MCF 10A (cell line): ENCODE results near the gene CABLES1. TPM values are rescaled to one million over a fixed set of nuclear protein-coding genes. Genes with fewer than 3 reads are reported as not detected.
"Not testable (repeated sequence)": the region's sequence is repeated elsewhere in the genome, so short reads cannot be mapped to it uniquely, and the experiment has no call there.

Experiments used
- BruUV-seq: library from RNA; stranded (reverse); fragments of 400-500 nt; replicated peaks from 2 replicates; lab custom pipeline; 2021; lab: Mats Ljungman, UMichigan
- CTCF ChIA-PET: fragments of 300-600 bp; sonication (Branson Sonifier 250); formaldehyde crosslinking; extraction: SDS; loops from one replicate; lab custom pipeline; 2021; ENCODE audit warnings: antibody characterized with exemption, inconsistent platforms; lab: Yijun Ruan, JAX
- POLR2A ChIA-PET: fragments of 300-600, 350-650 bp; sonication (Branson Sonifier 250); formaldehyde crosslinking; extraction: SDS; loops from one replicate; lab custom pipeline; 2020; ENCODE audit warnings: antibody characterized with exemption, inconsistent platforms; lab: Yijun Ruan, JAX
- DNase-seq: peaks from one replicate; pipeline ENCODE4 v3.0.0-alpha.2; 2018; ENCODE audit not compliant: unreplicated experiment
- H3K27ac Mint-ChIP-seq: one replicate; pipeline ENCODE4 v1.8.0; 2022; ENCODE audit warnings: mild to moderate bottlenecking, low read depth, mixed read lengths; ENCODE audit not compliant: unreplicated experiment
- H3K27me3 Mint-ChIP-seq: one replicate; pipeline ENCODE4 v1.8.0; 2022; ENCODE audit warnings: mixed read lengths; ENCODE audit not compliant: insufficient read depth, unreplicated experiment
- H3K36me3 Mint-ChIP-seq: one replicate; pipeline ENCODE4 v1.8.0; 2022; ENCODE audit warnings: mild to moderate bottlenecking, moderate library complexity, mixed read lengths; ENCODE audit not compliant: insufficient read depth, unreplicated experiment
- H3K4me1 Mint-ChIP-seq: one replicate; pipeline ENCODE4 v1.8.0; 2022; ENCODE audit warnings: mixed read lengths; ENCODE audit not compliant: insufficient read depth, unreplicated experiment
- H3K4me3 Mint-ChIP-seq: one replicate; pipeline ENCODE4 v1.8.0; 2022; ENCODE audit warnings: mild to moderate bottlenecking, moderate library complexity, mixed read lengths; ENCODE audit not compliant: unreplicated experiment
- H3K9me3 Mint-ChIP-seq: one replicate; pipeline ENCODE4 v1.8.0; 2022; ENCODE audit warnings: mixed read lengths; ENCODE audit not compliant: unreplicated experiment
- intact Hi-C: fragments of 100-400 bp; cut with micrococcal nuclease; formaldehyde crosslinking; loops from 2 replicates; pipeline ENCODE4 v1.14.1; 2022
- total RNA-seq: library from RNA; stranded (reverse); gene quantifications from 2 replicates; pipeline ENCODE4 v1.2.3, GENCODE V29; 2022
- TF ChIP-seq, protein P1 (sequence below): fragments of 200-600 bp; IDR thresholded peaks from one replicate; pipeline ENCODE4 v1.8.0; 2022; ENCODE audit warnings: antibody characterized with exemption, mild to moderate bottlenecking; ENCODE audit not compliant: unreplicated experiment

CABLES1 gene
- total RNA-seq, 1 experiment from 2014 or later = 3.2 TPM

DNA sequence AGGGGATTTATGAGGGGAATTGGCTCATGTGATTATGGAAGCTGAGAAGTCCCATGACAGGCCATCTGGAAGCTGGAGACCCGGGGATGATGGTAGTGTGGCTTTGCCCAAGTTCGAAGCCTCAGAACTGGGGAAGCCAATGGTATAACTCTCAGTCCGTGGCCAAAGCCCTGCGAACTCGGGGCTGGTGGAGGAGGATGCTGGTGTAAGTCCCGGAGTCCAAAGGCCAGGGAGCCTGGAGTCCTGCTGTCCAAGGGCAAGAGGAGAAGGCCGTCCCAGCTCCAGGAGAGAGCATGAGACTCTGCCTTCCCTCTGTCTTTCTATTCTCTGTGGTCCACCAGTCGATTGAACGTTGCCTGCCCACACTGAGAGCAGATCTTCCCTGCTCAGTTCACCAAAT, 43.2 kb upstream of the CABLES1 start:
- H3K4me3 Mint-ChIP-seq = no peak overlapping the region
- intact Hi-C loops = no loop called here
- no peaks in the 10 kb centered on the region for H3K27me3 Mint-ChIP-seq
- CTCF ChIA-PET = interaction anchor here (1.1 kb wide), 1 partner anchor 293 kb away, joined by 3 read pairs; no protein-coding TSS in a partner anchor
- no peaks in the 10 kb centered on the region for H3K36me3 Mint-ChIP-seq
- no TSS peak for BruUV-seq
- POLR2A ChIA-PET = no interaction called here
- H3K9me3 Mint-ChIP-seq = no peaks in the 10 kb centered on the region
- TF ChIP-seq, protein P1, sequence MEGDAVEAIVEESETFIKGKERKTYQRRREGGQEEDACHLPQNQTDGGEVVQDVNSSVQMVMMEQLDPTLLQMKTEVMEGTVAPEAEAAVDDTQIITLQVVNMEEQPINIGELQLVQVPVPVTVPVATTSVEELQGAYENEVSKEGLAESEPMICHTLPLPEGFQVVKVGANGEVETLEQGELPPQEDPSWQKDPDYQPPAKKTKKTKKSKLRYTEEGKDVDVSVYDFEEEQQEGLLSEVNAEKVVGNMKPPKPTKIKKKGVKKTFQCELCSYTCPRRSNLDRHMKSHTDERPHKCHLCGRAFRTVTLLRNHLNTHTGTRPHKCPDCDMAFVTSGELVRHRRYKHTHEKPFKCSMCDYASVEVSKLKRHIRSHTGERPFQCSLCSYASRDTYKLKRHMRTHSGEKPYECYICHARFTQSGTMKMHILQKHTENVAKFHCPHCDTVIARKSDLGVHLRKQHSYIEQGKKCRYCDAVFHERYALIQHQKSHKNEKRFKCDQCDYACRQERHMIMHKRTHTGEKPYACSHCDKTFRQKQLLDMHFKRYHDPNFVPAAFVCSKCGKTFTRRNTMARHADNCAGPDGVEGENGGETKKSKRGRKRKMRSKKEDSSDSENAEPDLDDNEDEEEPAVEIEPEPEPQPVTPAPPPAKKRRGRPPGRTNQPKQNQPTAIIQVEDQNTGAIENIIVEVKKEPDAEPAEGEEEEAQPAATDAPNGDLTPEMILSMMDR = no peak
- DNase-seq = no peak
- H3K27ac Mint-ChIP-seq = no peak overlapping the region
- H3K4me1 Mint-ChIP-seq = no peaks in the 10 kb centered on the region

DNA sequence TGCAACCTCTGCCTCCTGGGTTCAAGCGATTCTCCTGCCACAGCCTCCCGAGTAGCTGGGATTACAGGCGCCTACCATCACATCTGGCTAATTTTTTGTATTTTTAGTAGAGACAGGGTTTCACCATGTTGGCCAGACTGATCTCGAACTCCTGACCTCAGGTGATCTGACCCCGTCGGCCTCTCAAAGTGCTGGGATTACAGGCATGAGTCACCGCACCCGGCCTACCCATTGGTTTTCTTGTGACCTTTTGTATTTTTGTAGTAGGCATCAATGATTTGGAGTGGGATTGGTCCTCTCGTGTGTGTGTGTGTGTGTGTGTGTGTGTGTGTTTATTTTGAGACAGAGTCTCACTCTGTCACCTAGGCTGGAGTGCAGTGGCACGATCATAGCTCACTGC, 42.2 kb upstream of the CABLES1 start:
- H3K4me3 Mint-ChIP-seq, BruUV-seq, POLR2A ChIA-PET, H3K9me3 Mint-ChIP-seq, H3K4me1 Mint-ChIP-seq, H3K27me3 Mint-ChIP-seq, H3K27ac Mint-ChIP-seq, intact Hi-C loops, DNase-seq, H3K36me3 Mint-ChIP-seq: not testable (repeated sequence)
- CTCF ChIA-PET = interaction anchor here (0.6 kb wide), 1 partner anchor 16 kb away, joined by 3 read pairs; no protein-coding TSS in a partner anchor

DNA sequence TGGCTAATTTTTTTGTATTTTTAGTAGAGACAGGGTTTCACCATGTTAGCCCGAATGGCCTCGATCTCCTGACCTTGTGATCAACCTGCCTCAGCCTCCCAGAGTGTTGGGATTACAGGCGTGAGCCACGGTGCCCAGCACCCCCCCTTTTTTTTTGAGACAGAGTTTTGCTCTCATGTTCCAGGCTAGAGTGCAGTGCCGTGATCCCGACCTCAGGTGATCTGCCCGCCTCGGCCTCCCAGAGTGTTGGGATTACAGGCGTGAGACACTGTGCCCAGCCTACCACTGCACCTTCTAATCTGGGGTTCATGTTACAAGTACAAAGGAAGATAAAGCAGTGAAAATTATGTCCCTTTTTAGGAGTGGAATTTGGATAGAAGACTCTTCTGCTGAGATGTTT, 41.5 kb upstream of the CABLES1 start:
- Mint-ChIP-seq H3K27me3 (no peaks in the 10 kb centered on the region), H3K27ac (no peak overlapping the region), H3K4me3 (no peak overlapping the region), H3K9me3 (no peaks in the 10 kb centered on the region), H3K4me1 (no peaks in the 10 kb centered on the region), H3K36me3 (no peaks in the 10 kb centered on the region)
- TF ChIP-seq, protein P1 = no peak
- DNase-seq = no peak
- POLR2A ChIA-PET = no interaction called here
- intact Hi-C loops = no loop called here
- no TSS peak for BruUV-seq
- CTCF ChIA-PET = interaction anchor here (0.6 kb wide), 1 partner anchor 15 kb away, joined by 3 read pairs; no protein-coding TSS in a partner anchor

DNA sequence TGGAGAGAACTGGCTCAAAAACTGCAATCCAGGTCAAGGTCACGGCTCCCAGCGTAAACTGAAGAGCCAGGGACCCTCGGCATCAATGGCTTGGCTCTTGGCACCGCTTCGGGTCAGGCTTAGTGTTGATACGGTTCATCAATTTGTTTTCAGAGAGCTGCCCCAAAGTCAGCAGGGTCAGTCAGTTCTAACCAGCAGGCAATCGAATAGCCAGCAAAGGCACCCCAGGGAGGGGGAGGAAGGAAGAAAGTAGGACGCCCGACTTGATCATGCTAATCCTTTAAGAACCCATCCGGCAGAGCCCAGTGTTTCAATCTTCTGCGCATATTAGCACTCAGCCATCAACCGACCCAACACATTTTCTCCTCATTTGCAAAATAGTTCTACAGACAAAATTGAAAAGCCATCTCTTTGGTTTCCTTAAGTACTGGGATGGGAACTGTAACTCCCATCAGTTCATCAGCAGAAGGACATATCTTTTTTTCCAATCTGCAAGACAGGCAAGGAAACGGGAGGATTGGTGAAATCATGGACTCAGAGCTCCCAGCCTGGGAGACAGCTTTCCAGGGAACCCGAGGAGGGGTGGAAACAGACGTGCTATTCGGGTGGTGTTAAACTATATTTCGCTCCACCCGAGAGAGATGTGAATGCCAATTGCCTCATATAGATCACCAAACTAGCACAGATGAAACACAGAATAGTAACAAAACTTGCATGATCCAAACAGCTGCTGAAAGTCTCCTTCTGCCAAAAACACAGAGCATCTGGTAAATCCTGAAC, 40.7 kb upstream of the CABLES1 start:
- ChIA-PET CTCF (no interaction called here), POLR2A (interaction anchor here (0.6 kb wide), 1 partner anchor 238 kb away, joined by 3 read pairs; no protein-coding TSS in a partner anchor)
- H3K9me3 Mint-ChIP-seq = no peaks in the 10 kb centered on the region
- no TSS peak for BruUV-seq
- H3K4me3 Mint-ChIP-seq = no peak overlapping the region
- no peak overlapping the region for H3K27ac Mint-ChIP-seq
- H3K36me3 Mint-ChIP-seq = no peaks in the 10 kb centered on the region
- intact Hi-C loops = no loop called here
- no peak for DNase-seq
- no peaks in the 10 kb centered on the region for H3K4me1 Mint-ChIP-seq
- TF ChIP-seq, protein P1 = no peak
- no peaks in the 10 kb centered on the region for H3K27me3 Mint-ChIP-seq
